Type B pancreatic cell (in vitro differentiated cells): ENCODE results near the gene BCL2A1. TPM values are rescaled to one million over a fixed set of nuclear protein-coding genes. Genes with fewer than 3 reads are reported as not detected.

ENCODE experiments used
- DNase-seq: peaks from one replicate; pipeline ENCODE4 v3.0.0; 2021; ENCODE audit warnings: mixed read lengths; ENCODE audit not compliant: unreplicated experiment; ENCODE audit errors: extremely low spot score
- H3K27ac Mint-ChIP-seq: 2 replicates; pipeline ENCODE4 v1.8.0; 2021; ENCODE audit warnings: mild to moderate bottlenecking, mixed read lengths
- H3K27me3 Mint-ChIP-seq: 2 replicates; pipeline ENCODE4 v1.8.0; 2021; ENCODE audit warnings: mixed read lengths
- H3K36me3 Mint-ChIP-seq: 2 replicates; pipeline ENCODE4 v1.8.0; 2021; ENCODE audit warnings: mixed read lengths
- H3K4me1 Mint-ChIP-seq: one replicate; pipeline ENCODE4 v1.8.0; 2021; ENCODE audit warnings: mixed read lengths; ENCODE audit not compliant: unreplicated experiment
- H3K4me3 Mint-ChIP-seq: 2 replicates; pipeline ENCODE4 v1.8.0; 2021; ENCODE audit warnings: mild to moderate bottlenecking, mixed read lengths
- H3K9me3 Mint-ChIP-seq: 2 replicates; pipeline ENCODE4 v1.8.0; 2021; ENCODE audit warnings: mixed read lengths
- total RNA-seq: library from RNA; stranded (reverse); gene quantifications from 2 replicates; pipeline ENCODE4 v1.2.1, GENCODE V29; 2021; ENCODE audit warnings: low replicate concordance
- TF ChIP-seq, protein P1 (sequence below): fragments of 200-600 bp; sonication (generic); conservative IDR thresholded peaks from 2 replicates; pipeline ENCODE4 v1.5.0; 2021; ENCODE audit warnings: antibody characterized with exemption, mild to moderate bottlenecking

The BCL2A1 gene
- total RNA-seq, 1 donor from 2014 or later: not detected

DNA sequence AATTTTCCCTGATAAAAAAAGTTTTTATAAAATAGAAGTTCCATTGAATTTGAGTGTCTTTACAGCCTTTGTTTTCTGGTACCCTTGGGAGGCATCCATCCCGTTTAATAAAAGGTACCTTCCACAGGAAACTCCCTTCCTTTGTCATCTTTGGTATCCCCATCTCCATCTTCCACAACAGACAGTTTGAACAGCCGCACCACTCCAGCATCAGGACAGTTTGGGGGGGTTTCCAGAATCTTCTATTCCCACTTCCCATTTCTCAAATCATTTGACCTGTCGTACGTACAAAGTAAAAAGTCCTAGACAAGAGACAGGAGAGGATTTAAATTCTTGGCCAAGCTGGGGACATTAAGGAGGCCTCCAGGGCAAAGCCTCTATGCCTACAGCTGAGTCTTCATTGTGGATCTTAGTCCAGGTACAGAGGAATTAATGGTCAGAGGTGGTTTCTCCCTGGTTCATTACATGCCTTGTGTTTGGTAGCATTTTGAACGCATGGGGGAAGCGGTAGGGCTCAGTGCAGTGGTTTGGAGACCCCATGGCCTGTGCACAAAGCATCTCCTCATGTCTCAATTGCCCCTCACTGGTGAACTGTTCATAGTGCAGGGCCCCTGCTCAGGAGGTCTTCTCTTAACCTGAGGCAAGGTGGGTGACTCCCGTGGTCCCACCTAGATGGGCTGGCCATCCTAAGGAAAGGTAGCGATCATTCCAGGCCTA, 19.4 kb upstream of the BCL2A1 start:
- no peaks in the 10 kb centered on the region for H3K9me3 Mint-ChIP-seq
- no peak overlapping the region for H3K27ac Mint-ChIP-seq

DNA sequence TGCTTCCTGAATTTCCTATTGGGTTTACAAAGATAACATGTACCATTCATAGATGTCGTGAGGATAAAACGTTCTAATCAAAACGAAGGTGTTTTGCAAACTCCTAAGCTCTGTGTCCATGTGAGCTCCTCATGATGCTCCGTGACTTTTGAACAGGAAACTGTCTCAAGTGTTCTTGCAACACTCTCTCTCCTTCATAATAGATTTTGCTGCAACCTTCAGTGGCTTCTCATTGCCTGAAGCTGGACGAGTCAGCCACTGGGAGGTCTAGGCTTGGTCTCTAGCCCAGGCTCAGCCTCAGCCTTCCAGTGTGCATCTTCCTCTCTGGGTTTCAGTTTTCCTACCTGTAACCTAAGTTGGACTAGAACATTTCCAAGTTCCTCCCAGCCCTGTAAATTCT, 18.7 kb upstream of the BCL2A1 start:
- Mint-ChIP-seq H3K4me3 (no peak overlapping the region), H3K27ac (no peak overlapping the region)

More for the DNA sequence above, 19.4 kb upstream of the BCL2A1 start:
- H3K4me1 Mint-ChIP-seq: peaks cover 7% of the 10 kb centered on the region
- TF ChIP-seq, protein P1, sequence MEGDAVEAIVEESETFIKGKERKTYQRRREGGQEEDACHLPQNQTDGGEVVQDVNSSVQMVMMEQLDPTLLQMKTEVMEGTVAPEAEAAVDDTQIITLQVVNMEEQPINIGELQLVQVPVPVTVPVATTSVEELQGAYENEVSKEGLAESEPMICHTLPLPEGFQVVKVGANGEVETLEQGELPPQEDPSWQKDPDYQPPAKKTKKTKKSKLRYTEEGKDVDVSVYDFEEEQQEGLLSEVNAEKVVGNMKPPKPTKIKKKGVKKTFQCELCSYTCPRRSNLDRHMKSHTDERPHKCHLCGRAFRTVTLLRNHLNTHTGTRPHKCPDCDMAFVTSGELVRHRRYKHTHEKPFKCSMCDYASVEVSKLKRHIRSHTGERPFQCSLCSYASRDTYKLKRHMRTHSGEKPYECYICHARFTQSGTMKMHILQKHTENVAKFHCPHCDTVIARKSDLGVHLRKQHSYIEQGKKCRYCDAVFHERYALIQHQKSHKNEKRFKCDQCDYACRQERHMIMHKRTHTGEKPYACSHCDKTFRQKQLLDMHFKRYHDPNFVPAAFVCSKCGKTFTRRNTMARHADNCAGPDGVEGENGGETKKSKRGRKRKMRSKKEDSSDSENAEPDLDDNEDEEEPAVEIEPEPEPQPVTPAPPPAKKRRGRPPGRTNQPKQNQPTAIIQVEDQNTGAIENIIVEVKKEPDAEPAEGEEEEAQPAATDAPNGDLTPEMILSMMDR: no peak
- DNase-seq: no peak
- peaks cover 6% of the 10 kb centered on the region for H3K27me3 Mint-ChIP-seq
- no peak overlapping the region for H3K4me3 Mint-ChIP-seq
- H3K36me3 Mint-ChIP-seq: no peaks in the 10 kb centered on the region

DNA sequence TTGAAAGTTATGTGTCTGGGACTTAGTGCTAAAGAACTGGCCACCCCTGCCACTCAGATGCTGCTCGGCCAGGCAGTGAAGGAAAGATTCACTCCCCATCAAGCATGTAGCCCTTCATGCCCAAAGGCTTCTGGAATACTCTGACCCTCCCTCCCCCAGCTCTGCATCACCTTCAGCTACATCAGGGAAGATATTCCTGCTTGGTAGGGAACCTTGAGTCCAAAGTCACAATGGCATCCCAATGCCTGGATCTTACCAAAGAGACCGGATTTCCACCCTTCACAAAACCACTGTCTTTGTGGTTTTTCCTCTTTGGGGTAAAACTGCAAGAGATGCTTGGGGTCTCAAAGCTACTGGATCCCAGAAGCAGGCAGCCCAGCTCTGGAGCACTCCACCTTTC, 18.2 kb upstream of the BCL2A1 start:
- Mint-ChIP-seq H3K4me3 (no peak overlapping the region), H3K9me3 (no peaks in the 10 kb centered on the region), H3K4me1 (peaks cover 7% of the 10 kb centered on the region), H3K27me3 (peaks cover 6% of the 10 kb centered on the region), H3K27ac (no peak overlapping the region), H3K36me3 (no peaks in the 10 kb centered on the region)
- DNase-seq: no peak
- TF ChIP-seq, protein P1: no peak

More for the DNA sequence above, 18.7 kb upstream of the BCL2A1 start:
- no peak for DNase-seq
- H3K9me3 Mint-ChIP-seq: no peaks in the 10 kb centered on the region
- peaks cover 7% of the 10 kb centered on the region for H3K4me1 Mint-ChIP-seq
- TF ChIP-seq, protein P1: no peak
- H3K36me3 Mint-ChIP-seq: no peaks in the 10 kb centered on the region
- H3K27me3 Mint-ChIP-seq: peaks cover 6% of the 10 kb centered on the region

DNA sequence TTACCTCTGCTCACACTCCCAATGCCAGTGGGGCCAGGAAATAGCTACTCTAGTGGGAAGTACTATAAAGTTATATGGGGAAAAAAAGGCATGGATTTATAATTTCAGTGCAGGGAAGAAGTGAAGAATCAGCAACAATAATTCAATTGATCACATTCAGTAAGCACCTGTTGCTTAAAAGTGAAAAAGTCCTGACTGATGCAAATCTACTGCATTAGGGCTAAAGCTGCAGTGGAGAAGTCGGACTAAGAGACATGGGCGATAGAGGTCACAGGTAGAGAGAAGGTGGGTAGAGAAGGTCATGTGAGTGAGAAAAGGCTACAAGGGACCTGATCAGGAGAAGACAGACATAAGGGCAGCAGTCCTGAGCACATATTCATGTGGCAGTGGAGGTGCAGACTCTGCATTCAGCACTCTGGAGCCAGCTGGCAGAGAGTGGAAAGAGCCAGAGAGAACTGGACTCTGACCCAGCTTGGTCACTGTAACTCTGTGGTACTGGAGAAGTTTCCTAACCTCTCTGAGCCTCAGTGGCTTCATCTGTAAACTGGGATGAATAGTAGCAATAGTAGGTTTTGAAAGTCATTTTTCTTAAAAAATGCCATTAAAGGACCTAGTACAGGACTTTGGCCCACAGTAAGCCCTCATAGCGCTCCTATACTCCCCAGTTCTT, 17.6 kb upstream of the BCL2A1 start:
- Mint-ChIP-seq H3K4me3 (no peak overlapping the region), H3K27me3 (peaks cover 6% of the 10 kb centered on the region), H3K4me1 (peaks cover 3% of the 10 kb centered on the region), H3K9me3 (no peaks in the 10 kb centered on the region), H3K36me3 (no peaks in the 10 kb centered on the region), H3K27ac (no peak overlapping the region)
- TF ChIP-seq, protein P1: no peak
- no peak for DNase-seq

DNA sequence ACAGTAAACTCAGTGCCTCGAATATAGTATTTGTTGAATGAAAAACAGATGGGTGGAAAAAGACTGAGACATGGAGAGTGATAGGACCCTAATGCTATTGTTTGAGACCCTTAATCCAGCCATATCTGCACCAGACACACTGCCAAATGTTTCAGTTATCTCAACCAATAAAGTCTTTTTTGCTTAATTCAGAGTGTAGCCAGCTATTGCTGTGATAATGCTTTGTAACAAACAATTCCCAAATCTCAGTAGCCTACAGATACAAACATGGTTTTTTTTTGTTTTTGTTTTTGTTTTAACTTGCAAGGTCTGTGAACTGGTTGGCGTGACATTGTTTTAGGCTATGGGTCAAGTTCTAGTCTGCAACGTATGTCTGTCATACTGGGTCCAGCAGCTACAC, 17.0 kb upstream of the BCL2A1 start:
- Mint-ChIP-seq H3K36me3 (no peaks in the 10 kb centered on the region), H3K4me1 (no peaks in the 10 kb centered on the region), H3K4me3 (no peak overlapping the region), H3K27me3 (peaks cover 3% of the 10 kb centered on the region), H3K9me3 (no peaks in the 10 kb centered on the region), H3K27ac (no peak overlapping the region)
- TF ChIP-seq, protein P1: no peak
- no peak for DNase-seq
